WI38 (cell line): ENCODE results near the gene DAGLB.

ENCODE experiments used
- H3K4me3 ChIP-seq: 2 replicates; pipeline ENCODE4 v1.5.1; 2011; ENCODE audit warnings: low read depth, mild to moderate bottlenecking, control low read depth, low read length
- TF ChIP-seq, protein P1 (sequence below): IDR thresholded peaks from 2 replicates; pipeline ENCODE4 v1.5.1; 2012; ENCODE audit warnings: low read depth, mild to moderate bottlenecking, control low read depth, low read length

The DAGLB gene

DNA sequence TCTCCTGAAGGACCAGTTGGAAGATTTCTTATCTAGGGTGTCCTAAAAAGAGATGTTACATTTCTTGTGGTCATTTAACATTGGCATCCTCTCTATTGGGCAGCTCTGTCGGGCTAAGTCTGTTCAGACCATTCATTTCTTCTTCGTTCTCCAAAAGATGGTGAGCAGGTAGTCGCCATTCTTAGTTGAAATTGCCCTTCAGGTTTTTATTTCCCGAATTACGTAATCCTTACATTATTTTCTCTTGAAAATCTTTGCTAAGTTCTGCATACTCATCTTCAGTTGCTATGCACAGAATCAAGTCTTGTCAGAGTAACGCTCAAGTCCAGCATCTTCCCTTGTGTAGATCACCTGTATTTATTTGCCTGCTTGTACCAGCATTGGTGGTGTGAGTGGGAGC is 53.6 kb downstream of the DAGLB start:
- TF ChIP-seq, protein P1, sequence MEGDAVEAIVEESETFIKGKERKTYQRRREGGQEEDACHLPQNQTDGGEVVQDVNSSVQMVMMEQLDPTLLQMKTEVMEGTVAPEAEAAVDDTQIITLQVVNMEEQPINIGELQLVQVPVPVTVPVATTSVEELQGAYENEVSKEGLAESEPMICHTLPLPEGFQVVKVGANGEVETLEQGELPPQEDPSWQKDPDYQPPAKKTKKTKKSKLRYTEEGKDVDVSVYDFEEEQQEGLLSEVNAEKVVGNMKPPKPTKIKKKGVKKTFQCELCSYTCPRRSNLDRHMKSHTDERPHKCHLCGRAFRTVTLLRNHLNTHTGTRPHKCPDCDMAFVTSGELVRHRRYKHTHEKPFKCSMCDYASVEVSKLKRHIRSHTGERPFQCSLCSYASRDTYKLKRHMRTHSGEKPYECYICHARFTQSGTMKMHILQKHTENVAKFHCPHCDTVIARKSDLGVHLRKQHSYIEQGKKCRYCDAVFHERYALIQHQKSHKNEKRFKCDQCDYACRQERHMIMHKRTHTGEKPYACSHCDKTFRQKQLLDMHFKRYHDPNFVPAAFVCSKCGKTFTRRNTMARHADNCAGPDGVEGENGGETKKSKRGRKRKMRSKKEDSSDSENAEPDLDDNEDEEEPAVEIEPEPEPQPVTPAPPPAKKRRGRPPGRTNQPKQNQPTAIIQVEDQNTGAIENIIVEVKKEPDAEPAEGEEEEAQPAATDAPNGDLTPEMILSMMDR, result no peak
- no peak overlapping the region for H3K4me3 ChIP-seq

DNA sequence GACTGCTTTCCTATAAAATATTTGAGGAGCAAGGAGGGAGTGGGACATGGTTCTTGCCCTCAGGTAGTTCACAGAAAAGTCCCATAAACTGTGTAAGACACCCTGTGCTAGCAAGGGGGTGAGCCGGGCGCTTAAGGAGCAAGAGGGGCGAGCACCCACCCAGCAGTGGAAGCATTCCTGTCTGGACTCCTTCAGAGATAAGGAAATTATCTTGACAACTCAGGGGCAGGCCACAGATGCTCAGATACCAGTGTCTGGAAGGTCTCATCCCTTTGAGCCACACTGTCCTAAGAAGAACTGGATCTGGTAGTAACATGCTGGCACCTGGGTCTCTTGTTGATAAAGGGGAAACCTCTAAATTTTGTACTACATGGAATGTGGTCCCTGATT is 54.1 kb downstream of the DAGLB start:
- TF ChIP-seq, protein P1, result no peak
- no peak overlapping the region for H3K4me3 ChIP-seq

DNA sequence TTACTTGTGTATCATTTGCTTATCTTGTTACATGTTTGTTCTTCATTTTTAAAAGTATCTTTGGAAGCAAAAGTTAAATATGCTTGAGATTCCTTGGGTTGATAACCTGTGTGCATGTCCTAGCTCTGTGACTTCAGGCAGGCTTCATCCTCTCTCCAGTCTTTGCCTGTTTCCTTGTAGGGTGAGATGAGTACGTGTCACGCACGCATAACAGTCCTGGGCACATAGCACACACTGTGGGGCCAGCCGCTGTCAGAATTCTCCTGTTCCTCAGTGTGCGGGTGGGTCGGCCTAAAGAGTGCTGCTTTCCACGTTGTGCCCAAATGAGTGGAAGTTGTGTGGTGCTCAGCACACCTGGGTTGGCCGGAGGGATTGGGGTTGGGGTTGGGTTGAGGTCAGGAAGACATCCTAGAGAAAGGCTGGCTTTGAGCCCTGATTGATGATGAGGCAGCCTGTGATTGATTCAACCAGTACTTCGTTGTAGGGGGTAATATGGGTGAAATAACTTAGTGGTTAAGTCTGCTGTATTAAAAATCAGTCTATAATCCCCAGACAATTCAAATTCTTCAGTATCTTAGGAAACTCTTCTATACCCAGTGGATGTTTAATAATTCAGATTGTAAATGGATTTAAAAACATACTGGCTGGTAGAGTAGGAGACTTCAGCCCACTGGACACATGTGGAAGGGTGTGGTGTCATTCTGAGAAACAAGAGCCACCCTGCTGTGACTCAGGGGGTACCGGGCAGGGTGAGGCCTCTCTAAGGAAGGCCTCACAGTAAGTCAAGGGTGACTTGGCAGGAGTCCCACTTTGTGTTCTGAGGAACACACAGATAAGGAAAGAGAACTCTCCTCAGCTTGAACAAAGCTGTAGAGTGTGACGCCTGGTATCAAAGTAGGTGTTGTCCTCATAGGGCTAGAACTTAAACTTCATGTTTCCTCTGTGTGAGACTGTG is 54.8 kb downstream of the DAGLB start:
- no peak overlapping the region for H3K4me3 ChIP-seq
- TF ChIP-seq, protein P1, result no peak

DNA sequence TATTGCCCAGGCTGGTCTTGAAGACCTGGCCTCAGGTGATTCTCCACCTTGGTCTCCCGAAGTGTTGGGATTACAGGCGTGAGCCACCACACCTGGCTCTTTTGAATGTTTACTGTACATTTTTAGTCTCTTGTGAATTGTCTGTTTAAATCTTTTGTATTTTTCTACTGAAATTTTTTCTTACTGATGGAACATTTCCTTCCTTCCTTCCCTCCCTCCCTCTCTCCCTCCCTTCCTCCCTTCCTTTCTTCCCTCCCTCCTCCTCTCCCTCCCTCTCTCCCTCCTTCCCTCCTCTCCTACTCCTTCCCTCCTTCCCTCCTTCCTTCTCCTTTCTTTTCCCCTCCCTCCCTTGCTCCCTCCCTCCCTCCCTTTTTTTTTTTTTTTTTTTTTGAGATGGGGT is 58.0 kb downstream of the DAGLB start:
- TF ChIP-seq, protein P1, result no peak
- H3K4me3 ChIP-seq, result no peak overlapping the region

DNA sequence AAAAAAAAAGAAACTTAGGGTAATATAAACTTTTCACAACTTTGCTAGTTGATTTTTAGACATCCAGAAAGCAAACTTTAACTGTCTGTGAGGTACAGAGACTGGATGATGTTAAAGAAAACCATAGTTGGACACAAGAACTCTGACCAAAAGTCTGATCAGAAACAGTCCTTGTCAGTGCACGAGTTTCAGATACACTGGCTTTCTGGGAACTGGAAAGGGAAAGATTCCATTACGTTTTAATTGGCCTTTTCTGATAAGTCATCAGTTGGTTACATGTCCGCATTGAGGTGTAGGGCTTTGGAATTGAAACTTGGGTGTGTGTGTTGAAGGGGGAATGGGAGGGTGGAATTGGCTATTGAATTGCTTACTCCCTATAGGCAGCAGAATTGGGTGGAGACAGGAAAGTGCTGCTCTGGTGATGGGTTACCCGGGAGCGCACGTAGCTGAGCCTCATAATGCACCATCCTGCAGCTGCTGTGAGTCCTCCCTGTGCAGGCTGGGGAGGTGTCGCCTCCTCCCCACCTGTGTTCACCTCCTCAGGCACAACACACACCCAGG is 59.9 kb downstream of the DAGLB start:
- TF ChIP-seq, protein P1, result no peak
- no peak overlapping the region for H3K4me3 ChIP-seq

DNA sequence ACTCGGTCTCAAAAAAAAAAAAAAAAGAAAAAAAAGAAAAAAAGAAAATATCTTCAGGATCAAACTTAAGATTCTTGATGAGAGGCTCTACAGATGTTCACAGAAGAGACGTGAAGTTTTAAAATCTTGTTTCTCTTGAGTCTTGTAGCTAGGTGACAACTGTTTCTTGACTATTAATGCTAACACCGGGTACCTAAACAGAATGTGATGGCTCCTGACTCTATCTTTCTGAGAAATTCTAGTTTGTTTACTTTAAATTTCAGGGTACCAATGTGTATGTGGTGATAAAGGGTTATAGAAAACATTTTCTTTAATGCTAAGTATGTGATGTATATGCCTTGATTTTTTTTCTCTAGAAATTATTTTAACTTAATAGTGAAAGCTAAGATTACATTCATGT is 61.0 kb downstream of the DAGLB start:
- TF ChIP-seq, protein P1, result no peak

DNA sequence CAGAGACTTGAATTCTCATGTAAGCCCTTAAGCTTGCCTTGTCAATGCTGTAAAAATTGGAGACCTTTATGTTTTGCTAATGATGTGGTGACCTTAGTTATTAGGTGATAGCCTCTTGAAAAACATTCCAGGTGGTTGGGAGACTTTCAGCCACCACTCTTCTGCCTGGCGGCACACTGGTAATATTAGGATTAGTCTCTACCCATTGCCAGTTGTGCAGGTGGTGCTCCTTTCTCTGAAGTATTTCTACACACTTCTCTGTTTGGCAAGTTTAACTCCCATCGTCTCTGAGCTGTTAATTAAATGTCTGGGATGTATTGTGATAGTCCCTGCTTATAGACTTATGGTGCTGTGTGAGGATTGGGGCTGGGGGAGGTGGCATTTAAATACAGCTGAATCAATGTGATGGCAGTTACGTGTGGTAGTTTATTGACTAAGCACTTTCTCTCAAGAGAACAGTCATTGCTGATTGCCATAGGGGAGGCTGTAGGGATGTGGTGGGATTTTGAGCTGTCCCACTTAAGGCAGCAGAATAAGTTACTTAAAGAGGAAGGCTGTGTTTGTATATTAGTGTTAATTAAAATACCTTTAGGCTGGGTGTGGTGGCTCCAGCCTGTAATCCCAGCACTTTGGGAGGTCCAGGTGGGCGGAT is 61.7 kb downstream of the DAGLB start:
- H3K4me3 ChIP-seq, result no peak overlapping the region
- TF ChIP-seq, protein P1, result no peak

More for the DNA sequence above, 61.0 kb downstream of the DAGLB start:
- H3K4me3 ChIP-seq, result no peak overlapping the region
